Gastrocnemius medialis (tissue), 4 donors: ENCODE data around the gene TRIM47. TPM values are rescaled to one million over a fixed set of nuclear protein-coding genes. Genes with fewer than 3 reads are reported as not detected.

Source experiments
- ATAC-seq, 2 donors: fragments of 150-250 bp; one replicate each; pipeline ENCODE4 v1.9.1; 2016
- DNase-seq, 2 donors: peaks; one replicate each; pipeline ENCODE4 v3.0.0-alpha.2; 2019
- H3K27ac ChIP-seq, 4 donors: fragments of 200-600 bp; sonication (generic); 1 replicate in 1 of 4; 2 replicates in 3 of 4; pipeline ENCODE4 v1.5.1; 2016 to 2018; ENCODE audit warnings: mild to moderate bottlenecking in 2 of 4, moderate library complexity in 1 of 4
- H3K27me3 ChIP-seq, 3 donors: fragments of 200-600 bp; sonication (generic) in 2 of 3; 1 replicate in 1 of 3; 2 replicates in 2 of 3; pipeline versions ENCODE4 v1.5.1 to v1.6.0; 2016 to 2019; ENCODE audit warnings: mild to moderate bottlenecking in 1 of 3, moderate library complexity in 1 of 3
- H3K36me3 ChIP-seq, 2 donors: fragments of 200-600 bp; sonication (generic) in 1 of 2; one replicate each; pipeline ENCODE4 v1.5.1; 2017 to 2018
- H3K4me1 ChIP-seq, 2 donors: fragments of 200-600 bp; sonication (generic) in 1 of 2; one replicate each; pipeline ENCODE4 v1.5.1; 2016 to 2017; ENCODE audit warnings: mild to moderate bottlenecking in 2 of 2
- H3K4me3 ChIP-seq, 4 donors: fragments of 200-600 bp; sonication (generic) in 3 of 4; 1 replicate in 1 of 4; 2 replicates in 3 of 4; pipeline ENCODE4 v1.5.1; 2016 to 2019; ENCODE audit warnings: mild to moderate bottlenecking in 2 of 4
- H3K9me3 ChIP-seq, 3 donors: fragments of 200-600 bp; sonication (generic) in 2 of 3; 1 replicate in 1 of 3; 2 replicates in 2 of 3; pipeline ENCODE4 v1.5.1; 2016 to 2019
- CTCF ChIP-seq, 5 experiments: fragments of 450-650 bp in 3 of 5; fragments of 200-600 bp in 2 of 5; sonication (generic) in 2 of 5; IDR thresholded peaks in 4 of 5; conservative IDR thresholded peaks in 1 of 5; 1 replicate in 4 of 5; 2 replicates in 1 of 5; pipeline ENCODE4 v1.5.1; 2016 to 2019; ENCODE audit warnings: antibody characterized with exemption in 5 of 5, mild to moderate bottlenecking in 3 of 5, moderate library complexity in 3 of 5
- POLR2A ChIP-seq, 2 donors: fragments of 450-650 bp; IDR thresholded peaks; one replicate each; pipeline ENCODE4 v1.6.1; 2017; ENCODE audit warnings: antibody characterized with exemption in 2 of 2, mild to moderate bottlenecking in 2 of 2, moderate library complexity in 2 of 2
- in situ Hi-C, 4 donors: fragments of 200-750 bp; cut with MboI; loops; one replicate each; pipeline versions ENCODE4 v1.15.0 to v1.8.0; 2017; ENCODE audit warnings: low sequenced_read_pairs in 4 of 4
- intact Hi-C: fragments of 100-400 bp; cut with DNase I; formaldehyde crosslinking; loops from one replicate; pipeline ENCODE4 v1.15.1; 2023; ENCODE audit warnings: low total_unique reads
- total RNA-seq, 4 donors: library from RNA; depleted of rRNA; stranded (reverse); fragments of >200 nt; gene quantifications; one replicate each; pipeline versions ENCODE4 v1.1.0 to v1.2.3, GENCODE V29; 2016

The TRIM47 gene
- total RNA-seq, 4 donors from 2014 or later: 9.5 to 18.4 (median 15.5) TPM

GRCh38 chr17:75894049-75894733 lies 15.8 kb upstream of the TRIM47 start:
- H3K36me3 ChIP-seq: peaks cover 0 to 24% of the 10 kb centered on the region in 2 donors
- H3K4me3 ChIP-seq: no peak overlapping the region
- H3K27ac ChIP-seq: peak overlapping the region; percentile 80 to 96 (median 92)
- in situ Hi-C loops: loop anchor here in 1 of 4 donors (25.0 kb wide), 1 partner anchor 132 kb away; the partner anchor contains the start of gene GALK1
- ATAC-seq (no peak), DNase-seq (no peak)
- no peak for TF ChIP-seq CTCF (IDR thresholded peaks at IDR 0.05 in 4 of 5, conservative IDR thresholded peaks at IDR 0.05 in 1 of 5)
- TF ChIP-seq POLR2A (IDR thresholded peaks at IDR 0.05): no peak
- H3K9me3 ChIP-seq: no peaks in the 10 kb centered on the region
- H3K4me1 ChIP-seq: peaks cover 16 to 28% of the 10 kb centered on the region in 2 donors
- no peaks in the 10 kb centered on the region for H3K27me3 ChIP-seq
- intact Hi-C loops: no loop called here

GRCh38 chr17:75893305-75894048 lies 15.1 kb upstream of the TRIM47 start:
- H3K27me3 ChIP-seq: no peaks in the 10 kb centered on the region
- peak overlapping the region in 2 of 4 donors; percentile 96 for H3K27ac ChIP-seq
- H3K9me3 ChIP-seq: no peaks in the 10 kb centered on the region
- H3K4me3 ChIP-seq: no peak overlapping the region
- in situ Hi-C loops (loop anchor here in 1 of 4 donors (25.0 kb wide), 1 partner anchor 131 kb away; the partner anchor contains the start of gene GALK1), intact Hi-C loops (no loop called here)
- peaks cover 16 to 28% of the 10 kb centered on the region in 2 donors for H3K4me1 ChIP-seq
- TF ChIP-seq CTCF (IDR thresholded peaks at IDR 0.05 in 4 of 5, conservative IDR thresholded peaks at IDR 0.05 in 1 of 5) (no peak), POLR2A (IDR thresholded peaks at IDR 0.05) (no peak)
- H3K36me3 ChIP-seq: peaks cover 0 to 17% of the 10 kb centered on the region in 2 donors
- no peak for DNase-seq
- ATAC-seq: no peak

DNA sequence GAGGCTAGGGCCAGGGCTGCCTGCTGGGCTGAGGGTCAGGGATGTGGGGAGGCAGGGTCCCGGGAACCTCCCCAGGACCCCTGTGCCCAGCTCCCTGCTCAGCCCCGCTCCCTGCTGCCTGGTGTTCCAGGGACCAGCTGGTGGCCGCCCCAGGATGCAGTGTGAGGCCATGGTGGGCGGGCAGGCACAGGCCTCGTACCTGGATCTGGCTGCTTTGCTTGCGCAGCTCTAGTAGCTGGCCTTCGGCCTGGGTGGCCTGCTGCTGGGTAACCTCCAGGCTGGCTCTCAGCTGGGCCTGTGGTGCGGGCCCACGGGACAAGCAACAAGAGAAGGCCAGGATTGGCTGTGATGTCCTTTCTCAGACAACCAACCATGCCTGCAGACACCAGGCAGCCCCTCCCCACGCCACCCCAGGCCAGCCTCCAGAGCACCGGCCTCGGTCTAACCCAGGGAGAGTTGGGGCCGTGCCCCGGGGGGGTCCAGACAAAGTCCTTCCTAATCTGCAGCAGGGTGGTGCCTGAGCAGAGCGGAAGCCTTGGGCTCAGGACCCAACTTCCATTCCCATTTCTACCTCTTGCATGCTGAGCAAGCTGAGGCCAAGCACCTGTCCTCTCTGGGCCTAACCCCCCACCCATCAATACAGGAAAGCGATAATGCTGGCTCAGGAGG lies 14.3 kb upstream of the TRIM47 start:
- H3K9me3 ChIP-seq: no peaks in the 10 kb centered on the region
- DNase-seq (no peak), ATAC-seq (no peak)
- no peak overlapping the region for H3K27ac ChIP-seq
- TF ChIP-seq POLR2A (IDR thresholded peaks at IDR 0.05) (no peak), CTCF (IDR thresholded peaks at IDR 0.05 in 4 of 5, conservative IDR thresholded peaks at IDR 0.05 in 1 of 5) (no peak)
- peaks cover 0 to 12% of the 10 kb centered on the region in 2 donors for H3K36me3 ChIP-seq
- H3K4me3 ChIP-seq: no peak overlapping the region
- peaks cover 16 to 28% of the 10 kb centered on the region in 2 donors for H3K4me1 ChIP-seq
- intact Hi-C loops: no loop called here
- in situ Hi-C loops: loop anchor here in 1 of 4 donors (25.0 kb wide), 1 partner anchor 130 kb away; the partner anchor contains the start of gene GALK1
- H3K27me3 ChIP-seq: no peaks in the 10 kb centered on the region

DNA sequence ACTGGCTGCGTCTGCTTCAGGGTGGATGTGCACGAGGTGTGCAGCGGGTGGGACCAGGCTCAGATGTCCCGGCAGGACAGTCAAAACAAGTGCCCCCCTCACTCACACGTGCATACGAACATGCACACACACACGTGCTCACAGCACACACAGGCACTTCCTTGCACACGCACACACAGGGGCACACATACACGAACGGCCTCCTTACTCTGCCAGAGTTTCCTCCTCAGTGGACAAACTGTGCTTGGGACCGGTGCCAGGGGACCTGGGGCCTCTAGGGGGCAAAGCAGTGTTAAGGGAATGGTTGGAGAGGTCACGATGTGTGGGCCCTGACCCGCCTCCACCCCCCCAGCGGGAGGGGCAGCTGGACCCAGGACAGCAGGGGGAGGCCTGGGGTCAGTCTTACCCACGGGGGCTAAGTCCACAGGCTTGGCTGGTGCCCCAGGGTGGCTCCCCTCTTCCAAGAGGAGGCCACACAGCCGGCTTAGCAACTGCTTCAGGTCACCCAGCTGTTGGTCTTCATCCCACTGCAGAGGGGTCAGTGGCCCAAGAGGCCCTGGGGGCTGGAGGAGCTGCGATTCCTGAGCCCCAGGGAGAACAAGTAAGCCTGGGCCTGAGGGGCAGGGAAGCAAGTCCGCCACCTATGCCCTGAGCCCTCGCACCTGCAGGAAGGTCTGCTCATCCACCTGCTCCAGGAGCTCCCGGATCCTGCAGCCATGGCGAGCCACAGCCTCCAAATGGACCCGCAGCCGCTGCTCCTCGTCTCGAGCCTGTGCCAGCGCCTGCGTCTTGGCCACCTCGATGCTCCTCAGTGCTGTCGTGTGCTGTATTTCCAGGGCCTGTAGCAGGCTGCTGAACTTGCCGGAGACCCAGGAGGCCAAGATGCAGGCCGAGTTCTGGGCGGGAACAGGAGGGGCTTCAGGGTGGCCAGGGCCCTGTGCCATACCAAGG lies 13.5 kb upstream of the TRIM47 start:
- Histone ChIP-seq H3K36me3 (peaks cover 0 to 12% of the 10 kb centered on the region in 2 donors), H3K27me3 (no peaks in the 10 kb centered on the region), H3K27ac (no peak overlapping the region), H3K4me3 (no peak overlapping the region), H3K4me1 (peaks cover 10 to 21% of the 10 kb centered on the region in 2 donors), H3K9me3 (no peaks in the 10 kb centered on the region)
- intact Hi-C loops (no loop called here), in situ Hi-C loops (loop anchor here in 1 of 4 donors (25.0 kb wide), 1 partner anchor 130 kb away; the partner anchor contains the start of gene GALK1)
- DNase-seq (no peak), ATAC-seq (no peak)
- TF ChIP-seq POLR2A (IDR thresholded peaks at IDR 0.05): no peak
- TF ChIP-seq CTCF (IDR thresholded peaks at IDR 0.05 in 4 of 5, conservative IDR thresholded peaks at IDR 0.05 in 1 of 5): no peak
